Endothelial cell of hepatic sinusoid (primary cell): Measurements from ENCODE around the gene NOD2.

ENCODE experiments used
- in situ Hi-C: cut with HindIII; loops from 2 replicates; pipeline ENCODE4 v1.10.0; 2017; ENCODE audit warnings: low sequenced_read_pairs

Gene NOD2

GRCh38 chr16:50711862-50712559 is 18.6 kb downstream of the NOD2 start:
- in situ Hi-C loops, result no loop called here

GRCh38 chr16:50712560-50712898 is 19.1 kb downstream of the NOD2 start:
- in situ Hi-C loops, result no loop called here

- in situ Hi-C loops, result no loop called here
Measured at GRCh38 chr16:50712956-50713355, 19.6 kb downstream of the NOD2 start.

GRCh38 chr16:50717091-50717490 is 23.7 kb downstream of the NOD2 start:
- in situ Hi-C loops, result no loop called here

GRCh38 chr16:50717494-50717893 is 24.1 kb downstream of the NOD2 start:
- in situ Hi-C loops, result no loop called here

- in situ Hi-C loops, result no loop called here
Measured at GRCh38 chr16:50718061-50718760, 24.8 kb downstream of the NOD2 start.

GRCh38 chr16:50718761-50719400 is 25.5 kb downstream of the NOD2 start:
- in situ Hi-C loops, result no loop called here

- in situ Hi-C loops, result loop anchor here (5.0 kb wide), 1 partner anchor 52 kb away; no protein-coding TSS in a partner anchor
Measured at GRCh38 chr16:50719401-50720337, 26.3 kb downstream of the NOD2 start.

GRCh38 chr16:50721549-50722404 is 28.4 kb downstream of the NOD2 start:
- in situ Hi-C loops, result loop anchor here (5.0 kb wide), 1 partner anchor 54 kb away; no protein-coding TSS in a partner anchor

GRCh38 chr16:50722405-50722737 is 29.0 kb downstream of the NOD2 start:
- in situ Hi-C loops, result loop anchor here (5.0 kb wide), 1 partner anchor 55 kb away; no protein-coding TSS in a partner anchor

GRCh38 chr16:50722960-50723359 is 29.6 kb downstream of the NOD2 start:
- in situ Hi-C loops, result loop anchor here (5.0 kb wide), 1 partner anchor 56 kb away; no protein-coding TSS in a partner anchor

GRCh38 chr16:50724306-50724705 is 30.9 kb downstream of the NOD2 start:
- in situ Hi-C loops, result loop anchor here (5.0 kb wide), 1 partner anchor 57 kb away; no protein-coding TSS in a partner anchor

- in situ Hi-C loops, result no loop called here
Measured at GRCh38 chr16:50731130-50731988, 38.0 kb downstream of the NOD2 start.

GRCh38 chr16:50731989-50732832 is 38.8 kb downstream of the NOD2 start:
- in situ Hi-C loops, result no loop called here

- in situ Hi-C loops, result no loop called here
Measured at GRCh38 chr16:50733468-50733867, 40.1 kb downstream of the NOD2 start.

- in situ Hi-C loops, result no loop called here
Measured at GRCh38 chr16:50735629-50736122, 42.3 kb downstream of the NOD2 start.

GRCh38 chr16:50736448-50736847 is 43.0 kb downstream of the NOD2 start:
- in situ Hi-C loops, result no loop called here

- in situ Hi-C loops, result no loop called here
Measured at GRCh38 chr16:50737420-50737959, 44.1 kb downstream of the NOD2 start.
